Measurements from ENCODE around the gene TPM3. TPM values are rescaled to one million over a fixed set of nuclear protein-coding genes. Genes with fewer than 3 reads are reported as not detected.
A peak's percentile ranks its signal among the peaks of the same experiment; 100 is the strongest.

Gene TPM3
- total RNA-seq, 1 donor from 2014 or later: 466 TPM

- no peak for TF ChIP-seq CTCF (IDR thresholded peaks at IDR 0.05)
- intact Hi-C loops (cut with micrococcal nuclease): no loop called here
- peaks cover 89% of the 10 kb centered on the region for H3K36me3 Mint-ChIP-seq (ENCODE audit: low read depth)
- ChIA-PET CTCF (interaction anchor here (1.5 kb wide), 1 partner anchor 28 kb away, joined by 3 read pairs; no protein-coding TSS in a partner anchor), POLR2A (interaction anchor here (0.7 to 1.9 kb wide), 3 partner anchors 9 to 386 kb away, joined by 3 to 6 read pairs (median 3); no protein-coding TSS in a partner anchor)
- no peaks in the 10 kb centered on the region for H3K9me3 Mint-ChIP-seq
- H3K4me1 Mint-ChIP-seq: peaks cover 21% of the 10 kb centered on the region
- DNase-seq (no peak), ATAC-seq (ENCODE audit: low read depth) (no peak)
- H3K4me3 Mint-ChIP-seq: no peak overlapping the region
- H3K27ac Mint-ChIP-seq: no peak overlapping the region
- no peaks in the 10 kb centered on the region for H3K27me3 Mint-ChIP-seq
These were observed 20.7 kb downstream of the TPM3 start for GRCh38 chr1:154171223-154171583.

- peaks cover 16% of the 10 kb centered on the region for H3K4me1 Mint-ChIP-seq
- intact Hi-C loops (cut with micrococcal nuclease): no loop called here
- no peaks in the 10 kb centered on the region for H3K9me3 Mint-ChIP-seq
- POLR2A ChIA-PET: interaction anchor here (0.5 to 1.9 kb wide), 4 partner anchors 10 to 386 kb away, joined by 3 to 6 read pairs (median 3); no protein-coding TSS in a partner anchor
- CTCF ChIA-PET: interaction anchor here (1.5 kb wide), 1 partner anchor 29 kb away, joined by 3 read pairs; no protein-coding TSS in a partner anchor
- no peaks in the 10 kb centered on the region for H3K27me3 Mint-ChIP-seq
- H3K27ac Mint-ChIP-seq: peak overlapping the region; percentile 9
- ATAC-seq (ENCODE audit: low read depth) (peak; percentile 40), DNase-seq (no peak)
- peaks cover 89% of the 10 kb centered on the region for H3K36me3 Mint-ChIP-seq (ENCODE audit: low read depth)
- no peak for TF ChIP-seq CTCF (IDR thresholded peaks at IDR 0.05)
- H3K4me3 Mint-ChIP-seq: no peak overlapping the region
These were observed 21.2 kb downstream of the TPM3 start for GRCh38 chr1:154170547-154171222.

GRCh38 chr1:154167461-154167860, 24.4 kb downstream of the TPM3 start:
- DNase-seq (no peak), ATAC-seq (ENCODE audit: low read depth) (no peak)
- no peak for TF ChIP-seq CTCF (IDR thresholded peaks at IDR 0.05)
- Mint-ChIP-seq H3K4me1 (peaks cover 10% of the 10 kb centered on the region), H3K36me3 (ENCODE audit: low read depth) (peaks cover 96% of the 10 kb centered on the region), H3K27ac (no peak overlapping the region), H3K9me3 (no peaks in the 10 kb centered on the region), H3K27me3 (no peaks in the 10 kb centered on the region), H3K4me3 (no peak overlapping the region)
- ChIA-PET POLR2A (interaction anchor here (0.9 to 1.9 kb wide), 3 partner anchors 11 to 250 kb away, joined by 3 to 9 read pairs (median 3); no protein-coding TSS in a partner anchor), CTCF (no interaction called here)
- intact Hi-C loops (cut with micrococcal nuclease): no loop called here

- ATAC-seq (ENCODE audit: low read depth) (no peak), DNase-seq (no peak)
- POLR2A ChIA-PET: interaction anchor here (0.6 kb wide), 1 partner anchor 9 kb away, joined by 4 read pairs; no protein-coding TSS in a partner anchor
- H3K27me3 Mint-ChIP-seq: no peaks in the 10 kb centered on the region
- no peak overlapping the region for H3K4me3 Mint-ChIP-seq
- no peak overlapping the region for H3K27ac Mint-ChIP-seq
- TF ChIP-seq CTCF (IDR thresholded peaks at IDR 0.05): no peak
- intact Hi-C loops (cut with micrococcal nuclease): no loop called here
- CTCF ChIA-PET: no interaction called here
- H3K4me1 Mint-ChIP-seq: peaks cover 8% of the 10 kb centered on the region
- H3K9me3 Mint-ChIP-seq: no peaks in the 10 kb centered on the region
- peaks cover 95% of the 10 kb centered on the region for H3K36me3 Mint-ChIP-seq (ENCODE audit: low read depth)
These were observed 25.7 kb downstream of the TPM3 start for GRCh38 chr1:154166207-154166606.

- TF ChIP-seq CTCF (IDR thresholded peaks at IDR 0.05): no peak
- POLR2A ChIA-PET: interaction anchor here (0.6 to 2.4 kb wide), 3 partner anchors 10 to 265 kb away, joined by 3 to 8 read pairs (median 8); partner anchors contain the start of gene RPS27
- no peaks in the 10 kb centered on the region for H3K27me3 Mint-ChIP-seq
- CTCF ChIA-PET: interaction anchor here (0.9 kb wide), 1 partner anchor 40 kb away, joined by 3 read pairs; no protein-coding TSS in a partner anchor
- H3K27ac Mint-ChIP-seq: peak overlapping the region; percentile 16
- peaks cover 2% of the 10 kb centered on the region for H3K9me3 Mint-ChIP-seq
- no peak for ATAC-seq (ENCODE audit: low read depth)
- intact Hi-C loops (cut with micrococcal nuclease): no loop called here
- H3K4me1 Mint-ChIP-seq: peaks cover 27% of the 10 kb centered on the region
- peaks cover 90% of the 10 kb centered on the region for H3K36me3 Mint-ChIP-seq (ENCODE audit: low read depth)
- DNase-seq: no peak
- no peak overlapping the region for H3K4me3 Mint-ChIP-seq
These were observed 32.3 kb downstream of the TPM3 start for GRCh38 chr1:154159554-154159953.

Data from activated B cell treated with CpG ODN at 0.5 μM for 24 hours (primary cell).